AG09319 (cell line): ENCODE results near the gene MARCHF3.
"Not testable (repeated sequence)": the region's sequence is repeated elsewhere in the genome, so short reads cannot be mapped to it uniquely, and the experiment has no call there.

Source experiments
- DNase-seq: peaks from one replicate; pipeline ENCODE4 v3.0.0-alpha.2; 2010; ENCODE audit warnings: low read depth; ENCODE audit errors: extremely low read depth
- CTCF ChIP-seq: IDR thresholded peaks from 2 replicates; pipeline ENCODE4 v1.5.1; 2011; ENCODE audit warnings: low read depth, mild to moderate bottlenecking, inconsistent platforms, low read length, moderate library complexity

Gene MARCHF3

GRCh38 chr5:126848253-126848652 lies 182.1 kb downstream of the MARCHF3 start:
- no peak for DNase-seq
- no peak for TF ChIP-seq CTCF

- DNase-seq: no peak
- TF ChIP-seq CTCF: no peak
These were observed 182.5 kb downstream of the MARCHF3 start for GRCh38 chr5:126847826-126848251.

DNA sequence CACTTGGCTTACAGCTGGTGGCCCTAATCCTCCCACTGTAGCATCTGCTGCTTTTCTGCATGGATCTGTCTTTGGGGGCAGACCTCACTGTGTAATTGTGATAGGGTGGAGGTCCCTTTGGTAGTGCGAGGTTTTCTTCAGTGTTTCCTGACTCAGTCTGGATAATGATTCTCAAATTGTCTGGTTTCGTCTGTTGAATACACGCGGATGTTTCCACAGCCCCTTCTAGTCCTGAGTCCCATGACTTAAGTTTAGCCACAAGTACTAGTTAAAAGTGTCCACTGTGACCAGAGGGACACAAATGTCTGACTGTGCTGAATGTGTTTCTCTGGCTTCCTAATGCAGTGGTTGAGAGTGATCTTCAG lies 182.9 kb downstream of the MARCHF3 start:
- TF ChIP-seq CTCF: no peak
- no peak for DNase-seq

- DNase-seq: no peak
- TF ChIP-seq CTCF: no peak
These were observed 183.5 kb downstream of the MARCHF3 start for GRCh38 chr5:126846744-126847455.

DNA sequence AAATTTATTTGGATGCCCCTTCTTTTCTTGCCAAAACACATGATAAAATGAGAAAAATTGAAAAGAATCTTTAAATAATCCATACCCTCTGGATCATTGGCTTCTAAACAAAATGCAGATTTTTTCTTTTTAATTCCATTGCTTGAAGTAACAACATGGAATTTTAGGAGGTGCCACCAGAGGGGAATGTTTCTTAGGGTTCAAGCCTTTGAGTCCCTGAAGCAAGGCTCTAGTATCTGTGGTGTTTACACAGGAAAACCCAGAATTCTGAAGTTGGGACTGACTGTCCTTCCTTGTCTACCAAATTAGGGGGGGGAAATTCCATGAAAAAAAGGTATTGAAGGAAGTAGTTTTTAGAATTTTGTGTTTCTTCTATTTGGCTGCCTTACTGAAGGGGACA lies 184.0 kb downstream of the MARCHF3 start:
- peak; percentile 20 for TF ChIP-seq CTCF
- no peak for DNase-seq

DNA sequence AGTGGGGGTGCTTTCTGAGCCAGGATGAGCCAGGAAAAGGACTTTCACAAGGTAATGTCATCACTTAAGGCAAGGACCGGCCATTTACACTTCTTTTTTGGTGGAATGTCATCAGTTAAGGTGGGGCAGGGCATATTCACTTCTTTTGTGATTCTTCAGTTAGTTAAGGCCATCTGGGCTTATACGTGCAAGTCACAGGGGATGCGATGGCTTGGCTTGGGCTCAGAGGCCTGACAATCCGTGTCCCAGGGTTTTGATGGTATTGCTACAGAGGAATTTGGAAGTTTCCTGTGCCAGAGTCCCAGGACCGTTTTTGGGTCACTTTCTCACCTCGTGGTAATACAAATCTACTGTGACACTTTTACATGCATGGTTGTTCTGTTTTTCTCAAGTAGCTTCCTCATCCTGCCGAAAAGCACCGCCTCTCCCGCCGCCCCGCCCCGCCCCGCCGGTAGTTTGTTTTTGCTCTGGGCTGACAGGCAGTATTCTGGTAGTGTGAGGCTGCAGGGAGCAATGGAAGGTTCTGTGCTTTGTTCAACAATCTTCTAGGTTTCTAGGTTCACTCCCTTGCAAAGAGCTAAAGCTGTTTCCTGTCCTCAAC lies 184.8 kb downstream of the MARCHF3 start:
- DNase-seq: not testable (repeated sequence)

DNA sequence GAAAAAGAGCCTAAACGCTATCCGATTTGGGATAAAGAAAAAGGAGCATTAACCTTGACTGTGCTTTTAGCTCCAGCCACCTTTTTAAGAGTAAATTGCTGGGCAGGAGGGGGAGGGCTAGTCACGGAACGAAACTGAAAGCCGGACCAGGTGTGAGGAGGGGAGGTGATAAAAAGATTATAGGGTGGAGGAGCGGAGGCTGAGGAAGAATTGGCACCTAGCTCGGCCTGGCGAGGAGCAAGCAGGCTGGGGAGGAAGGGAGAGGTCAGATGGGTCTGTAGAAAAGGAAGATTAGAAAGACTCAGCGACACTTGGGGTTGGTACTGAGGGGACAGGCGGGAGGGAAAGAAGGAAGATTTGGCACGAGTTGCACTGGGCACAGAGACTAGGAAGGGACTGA lies 187.0 kb downstream of the MARCHF3 start:
- not testable (repeated sequence) for DNase-seq

- DNase-seq: not testable (repeated sequence)
These were observed 191.0 kb downstream of the MARCHF3 start for GRCh38 chr5:126839407-126839806.

- no peak for DNase-seq
- TF ChIP-seq CTCF: peak; percentile 57
These were observed 192.3 kb downstream of the MARCHF3 start for GRCh38 chr5:126837906-126838539.
